Stimulated activated naive CD8-positive, alpha-beta T cell treated with anti-CD3 and anti-CD28 coated beads, Interleukin-15, Interleukin-2, amounts not matched to agents 100 U/mL and 50 U/mL, for 24 hours (primary cell): Measurements from ENCODE around the gene MMD2.
"Not testable (repeated sequence)": the region's sequence is repeated elsewhere in the genome, so short reads cannot be mapped to it uniquely, and the experiment has no call there.

ENCODE experiments used
- ATAC-seq: fragments of 150-1000 bp; cut with Tn5 transposase; one replicate; pipeline ENCODE4 v1.10.0; 2021
- DNase-seq: peaks from one replicate; pipeline ENCODE4 v3.0.0; 2021

Gene MMD2

DNA sequence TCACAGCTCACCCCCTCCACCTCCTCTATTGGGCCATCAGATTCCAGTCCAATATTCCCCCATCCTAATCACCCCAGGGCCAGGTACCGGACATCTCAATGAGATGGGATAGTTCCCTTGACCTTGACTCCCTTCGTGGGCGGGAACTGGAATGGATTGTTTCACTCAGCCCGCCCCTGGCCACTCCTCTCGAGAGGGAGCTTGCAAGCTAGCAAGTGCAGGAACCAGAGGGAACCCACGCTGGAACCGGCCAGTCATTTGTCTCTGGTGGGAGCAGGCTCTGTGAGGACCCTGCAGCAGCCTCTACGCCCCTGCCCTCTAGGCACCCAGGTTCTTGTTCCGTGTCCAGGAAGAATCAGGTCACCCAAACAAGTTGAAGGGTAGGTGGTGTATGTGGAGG is 64.5 kb downstream of the MMD2 start:
- ATAC-seq (no peak), DNase-seq (no peak)

GRCh38 chr7:4893929-4894475 is 65.0 kb downstream of the MMD2 start:
- DNase-seq (no peak), ATAC-seq (no peak)

GRCh38 chr7:4893188-4893587 is 65.8 kb downstream of the MMD2 start:
- ATAC-seq, DNase-seq: not testable (repeated sequence)

- DNase-seq, ATAC-seq: not testable (repeated sequence)
Measured at GRCh38 chr7:4891522-4891921, 67.5 kb downstream of the MMD2 start.

GRCh38 chr7:4889682-4890081 is 69.3 kb downstream of the MMD2 start:
- ATAC-seq (no peak), DNase-seq (no peak)

- ATAC-seq (no peak), DNase-seq (no peak)
Measured at GRCh38 chr7:4888161-4888560, 70.8 kb downstream of the MMD2 start.

DNA sequence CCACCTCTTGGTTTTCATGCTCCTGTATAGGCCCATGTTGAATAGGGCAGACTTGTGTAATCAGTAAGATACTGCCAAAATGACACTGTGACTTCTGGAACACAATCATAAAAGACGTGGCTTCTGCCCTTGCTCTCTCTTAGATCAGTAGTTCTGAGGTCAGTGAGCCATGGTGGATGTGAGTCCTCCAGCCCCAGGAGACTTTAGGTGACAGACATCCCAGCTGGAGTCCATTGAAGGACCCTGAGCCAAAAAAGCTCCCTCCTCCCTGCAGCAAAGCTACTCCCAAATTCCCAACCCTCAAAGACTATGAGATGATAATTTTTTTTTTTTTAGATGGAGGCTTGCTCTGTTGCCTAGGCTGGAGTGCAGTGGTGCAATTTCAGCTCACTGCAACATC is 72.3 kb downstream of the MMD2 start:
- ATAC-seq (no peak), DNase-seq (no peak)

GRCh38 chr7:4885317-4885807 is 73.6 kb downstream of the MMD2 start:
- DNase-seq (no peak), ATAC-seq (no peak)

GRCh38 chr7:4884164-4884563 is 74.8 kb downstream of the MMD2 start:
- DNase-seq = no peak
- no peak for ATAC-seq

DNA sequence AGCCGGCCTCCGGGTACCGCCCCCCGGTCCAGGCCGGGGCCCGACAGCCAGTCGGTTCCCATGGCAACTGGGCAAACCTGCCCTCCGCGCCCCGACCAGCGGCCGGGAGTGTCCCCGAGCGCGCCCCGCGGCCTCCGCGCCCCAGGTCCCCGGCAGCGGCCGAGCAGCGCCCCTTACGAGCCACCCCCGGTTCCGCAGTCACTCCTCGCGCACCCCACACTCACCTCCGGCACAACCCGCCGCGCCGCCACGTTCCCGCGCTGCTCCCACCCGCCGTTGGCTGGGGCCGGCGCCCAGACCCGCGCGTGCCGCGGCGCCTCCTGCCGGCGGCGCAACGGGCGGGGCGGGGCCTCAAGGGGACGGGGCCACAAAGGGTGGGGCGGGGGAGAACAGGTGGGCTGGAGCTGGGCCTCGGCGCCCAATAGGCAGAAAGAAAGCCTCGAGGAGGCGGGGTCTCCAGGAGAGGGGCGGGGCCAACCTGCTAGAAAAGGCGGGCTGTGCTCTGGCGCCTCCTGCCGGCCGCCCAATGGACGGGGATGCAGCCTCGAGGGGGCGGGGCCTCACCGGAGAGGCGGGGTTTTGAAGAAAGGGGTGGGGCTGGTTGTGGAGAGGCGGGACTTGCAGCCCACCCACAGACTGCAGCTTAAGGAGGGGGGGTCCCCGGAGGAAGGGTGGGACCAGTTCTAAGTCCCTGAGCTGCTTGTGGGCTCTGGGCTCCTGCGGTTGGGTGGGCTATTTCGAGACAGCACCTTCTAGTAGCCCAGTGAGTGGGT is 75.4 kb downstream of the MMD2 start, which contains the start of gene RADIL:
Gene RADIL, minus strand, starts transcription at position 345 of the 773 bp plus-strand sequence. CDS start 5,577 bp downstream, outside the sequence.
- DNase-seq (peak; percentile 93), ATAC-seq (peak; percentile 98)

DNA sequence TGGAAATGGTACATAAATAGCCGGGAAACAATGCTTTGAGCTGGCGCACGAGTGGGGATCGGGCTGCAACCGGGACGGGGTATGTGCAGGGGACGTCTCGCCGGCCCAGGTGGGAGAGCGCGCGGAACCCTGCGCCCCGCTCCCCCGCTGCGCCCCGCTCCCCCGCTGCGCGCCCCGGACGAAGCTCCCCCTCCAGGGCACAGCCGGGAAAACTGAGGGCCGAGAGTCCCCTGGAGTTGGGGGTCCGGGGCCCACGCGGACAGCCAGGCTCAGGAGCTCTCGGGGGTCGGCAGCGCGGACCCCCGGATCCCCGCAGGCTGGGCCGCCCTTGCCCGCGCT is 76.0 kb downstream of the MMD2 start:
- ATAC-seq (no peak), DNase-seq (no peak)

DNA sequence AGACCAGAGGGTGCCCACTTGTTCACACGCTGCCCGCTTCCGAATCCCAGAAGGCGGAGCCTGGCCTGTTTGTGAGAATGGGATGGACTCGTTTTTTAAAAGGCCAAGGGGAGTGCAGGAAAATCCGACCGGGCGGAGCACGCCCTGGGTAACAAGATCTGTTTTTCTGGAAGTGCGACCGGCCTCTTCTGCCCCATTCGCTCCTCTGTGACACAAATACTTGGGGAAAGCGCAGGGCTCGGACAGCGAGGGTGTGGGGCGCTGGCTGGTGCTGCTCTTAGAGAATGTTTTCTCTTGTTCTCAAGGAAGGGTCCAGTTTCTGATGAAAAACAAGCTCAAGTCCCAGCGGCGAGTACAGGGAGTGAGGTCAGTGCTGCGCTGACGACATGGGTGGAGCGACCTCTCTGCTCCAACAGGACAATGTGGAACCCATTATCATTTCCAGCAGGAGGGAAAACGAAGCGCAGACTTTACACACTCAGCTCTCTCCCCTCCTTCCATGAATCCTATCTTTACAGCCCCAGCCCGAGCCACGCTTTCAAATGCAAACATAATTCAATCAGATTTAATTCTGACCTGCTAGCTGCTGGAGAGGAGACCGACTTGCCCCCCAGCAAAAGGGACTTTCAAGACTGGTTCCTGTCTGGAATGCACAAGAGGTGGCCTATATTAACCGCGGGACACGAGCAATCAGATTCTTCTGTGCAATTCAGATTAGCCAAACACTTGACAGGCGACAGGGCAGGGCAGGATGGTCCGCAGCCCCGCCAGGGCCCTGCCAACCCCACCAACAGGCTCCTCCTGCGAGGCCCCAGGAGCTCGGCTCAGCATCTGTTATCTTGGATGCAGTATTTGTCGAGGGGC is 76.6 kb downstream of the MMD2 start:
- ATAC-seq (no peak), DNase-seq (no peak)

- ATAC-seq (no peak), DNase-seq (no peak)
Measured at GRCh38 chr7:4880218-4880617, 78.8 kb downstream of the MMD2 start.

- DNase-seq (no peak), ATAC-seq (no peak)
Measured at GRCh38 chr7:4879396-4880081, 79.4 kb downstream of the MMD2 start.

DNA sequence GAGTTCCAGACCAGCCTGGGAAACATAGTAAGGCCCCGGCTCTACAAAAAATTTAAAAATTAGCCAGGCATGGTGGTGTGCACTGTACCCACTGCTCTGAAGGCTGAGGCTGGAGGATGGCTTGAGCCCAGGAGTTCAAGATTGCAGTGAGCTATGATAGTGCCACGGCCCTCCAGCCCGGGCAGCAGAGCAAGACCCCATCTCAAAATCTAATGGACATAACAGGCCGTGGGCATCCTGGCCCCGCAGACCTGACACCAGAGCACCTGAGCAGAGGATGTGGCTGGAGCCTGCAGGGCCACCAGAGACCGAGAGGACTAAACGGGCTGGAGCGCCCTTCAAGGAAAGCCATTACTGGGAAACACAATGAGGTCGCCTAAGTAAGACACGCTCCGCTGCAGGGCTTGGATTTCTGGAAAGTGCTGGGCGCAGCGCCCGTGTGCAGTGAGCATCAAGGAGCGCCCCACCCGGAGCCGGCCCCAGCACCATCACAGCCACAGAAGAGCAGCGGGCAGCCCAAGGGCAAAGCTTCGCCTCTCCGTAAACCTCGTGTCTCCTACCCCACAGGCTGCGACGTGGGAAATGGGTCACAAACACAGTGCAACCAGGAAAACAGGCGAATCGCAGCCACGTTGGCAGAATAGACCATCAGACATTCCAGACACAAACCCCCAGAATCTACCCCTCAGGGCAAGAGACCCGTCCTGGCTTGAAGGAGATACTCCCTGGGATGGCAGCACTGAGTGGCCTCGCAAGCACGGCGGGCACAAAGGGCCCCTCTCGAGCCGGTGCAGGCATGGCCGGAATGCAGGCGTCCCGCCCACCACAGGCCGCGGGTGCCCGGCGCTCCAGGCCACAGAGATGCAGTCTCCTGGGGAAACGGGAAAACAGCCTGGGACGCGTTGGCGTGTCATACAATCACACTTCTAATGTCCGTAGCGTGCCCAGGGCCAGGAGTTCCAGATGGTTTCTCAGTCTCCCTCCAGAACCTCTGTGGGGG is 80.4 kb downstream of the MMD2 start:
- ATAC-seq = no peak
- DNase-seq = no peak

- ATAC-seq (no peak), DNase-seq (no peak)
Measured at GRCh38 chr7:4876586-4876985, 82.4 kb downstream of the MMD2 start.

GRCh38 chr7:4875391-4875790 is 83.6 kb downstream of the MMD2 start:
- ATAC-seq (no peak), DNase-seq (no peak)

DNA sequence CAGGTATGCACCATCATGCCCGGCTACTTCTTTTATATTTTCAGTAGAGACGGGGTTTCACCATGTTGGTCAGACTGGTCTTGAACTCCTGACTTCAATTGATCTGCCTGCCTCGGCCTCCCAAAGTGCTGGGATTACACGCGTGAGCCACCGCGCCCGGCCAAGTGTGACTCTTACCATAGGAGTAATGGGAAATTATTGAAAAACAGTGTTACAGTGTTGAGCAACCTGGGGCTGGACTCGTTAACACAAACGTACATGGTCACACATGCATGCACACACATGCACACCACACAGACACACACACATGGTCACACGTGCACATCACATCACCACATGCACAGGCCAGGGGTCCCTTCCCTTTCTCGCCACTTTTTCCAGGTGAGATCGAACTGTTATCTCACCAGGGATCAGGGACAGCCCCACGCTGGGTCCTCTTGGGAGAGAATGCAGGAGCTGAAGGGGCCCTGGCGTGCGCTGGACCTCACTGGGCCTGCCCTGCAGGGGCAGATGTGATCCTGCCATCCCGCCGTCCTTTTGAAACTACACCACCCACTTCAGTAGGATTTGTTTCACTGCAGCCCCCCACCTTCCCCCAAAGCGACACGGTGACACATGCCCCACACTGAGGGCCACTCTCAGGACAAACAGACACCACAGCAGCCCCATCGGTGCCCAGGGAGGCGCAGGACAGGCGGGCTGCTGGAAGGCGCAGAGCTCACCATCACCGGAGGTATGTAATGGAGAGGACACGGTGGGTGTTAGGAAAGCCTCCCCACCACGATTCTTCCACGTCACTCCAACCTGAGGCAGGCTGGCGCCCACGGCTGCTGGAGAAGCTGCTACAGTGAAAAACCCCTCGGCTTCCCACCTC is 85.7 kb downstream of the MMD2 start:
- ATAC-seq (no peak), DNase-seq (no peak)

GRCh38 chr7:4871930-4872675 is 86.9 kb downstream of the MMD2 start:
- ATAC-seq (no peak), DNase-seq (no peak)
